ENCODE data around the gene MPND.
"Not testable (repeated sequence)": the region's sequence is repeated elsewhere in the genome, so short reads cannot be mapped to it uniquely, and the experiment has no call there.

The MPND gene

GRCh38 chr19:4320419-4320818, 22.9 kb upstream of the MPND start:
- DNase-seq = no peak

- DNase-seq = no peak
These were observed 20.3 kb upstream of the MPND start for GRCh38 chr19:4322942-4323665.

GRCh38 chr19:4323692-4324091, 19.7 kb upstream of the MPND start:
- no peak for DNase-seq

- DNase-seq = no peak
These were observed 19.1 kb upstream of the MPND start for GRCh38 chr19:4324228-4324627.

GRCh38 chr19:4326215-4326836, 17.0 kb upstream of the MPND start:
- DNase-seq = no peak

GRCh38 chr19:4326837-4327251, 16.5 kb upstream of the MPND start:
- no peak for DNase-seq

- DNase-seq = no peak
These were observed 16.0 kb upstream of the MPND start for GRCh38 chr19:4327252-4327876.

- no peak for DNase-seq
These were observed 15.5 kb upstream of the MPND start for GRCh38 chr19:4327877-4328242.

GRCh38 chr19:4328243-4328990, 14.9 kb upstream of the MPND start:
- DNase-seq = no peak

- not testable (repeated sequence) for DNase-seq
These were observed 14.2 kb upstream of the MPND start for GRCh38 chr19:4328991-4329681.

- no peak for DNase-seq
These were observed 13.5 kb upstream of the MPND start for GRCh38 chr19:4329858-4330257.

GRCh38 chr19:4334929-4335570, 8.3 kb upstream of the MPND start:
- DNase-seq = no peak

- no peak for DNase-seq
These were observed 5.4 kb upstream of the MPND start for GRCh38 chr19:4337906-4338440.

GRCh38 chr19:4338441-4339355, 4.7 kb upstream of the MPND start, which contains the start of gene STAP2:
Gene STAP2 (minus strand): TSS chr19:4338827. CDS start chr19:4338753, 74 bp downstream.
- DNase-seq = no peak

- no peak for DNase-seq
These were observed 1.1 kb upstream of the MPND start for GRCh38 chr19:4342314-4342614.

GRCh38 chr19:4342615-4343369, 570 bp upstream of the MPND start:
- no peak for DNase-seq

- no peak for DNase-seq
These were observed 2.1 kb downstream of the MPND start for GRCh38 chr19:4345342-4346019.

- DNase-seq = no peak
These were observed 2.6 kb downstream of the MPND start for GRCh38 chr19:4346020-4346383.

- DNase-seq = no peak
These were observed 4.2 kb downstream of the MPND start for GRCh38 chr19:4347521-4347920.

GRCh38 chr19:4349225-4349624, 5.9 kb downstream of the MPND start:
- DNase-seq = not testable (repeated sequence)

All from cortex of kidney (tissue), 1 donor.